Measurements from ENCODE around the gene RND3.

The RND3 gene, protein sequence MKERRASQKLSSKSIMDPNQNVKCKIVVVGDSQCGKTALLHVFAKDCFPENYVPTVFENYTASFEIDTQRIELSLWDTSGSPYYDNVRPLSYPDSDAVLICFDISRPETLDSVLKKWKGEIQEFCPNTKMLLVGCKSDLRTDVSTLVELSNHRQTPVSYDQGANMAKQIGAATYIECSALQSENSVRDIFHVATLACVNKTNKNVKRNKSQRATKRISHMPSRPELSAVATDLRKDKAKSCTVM

DNA sequence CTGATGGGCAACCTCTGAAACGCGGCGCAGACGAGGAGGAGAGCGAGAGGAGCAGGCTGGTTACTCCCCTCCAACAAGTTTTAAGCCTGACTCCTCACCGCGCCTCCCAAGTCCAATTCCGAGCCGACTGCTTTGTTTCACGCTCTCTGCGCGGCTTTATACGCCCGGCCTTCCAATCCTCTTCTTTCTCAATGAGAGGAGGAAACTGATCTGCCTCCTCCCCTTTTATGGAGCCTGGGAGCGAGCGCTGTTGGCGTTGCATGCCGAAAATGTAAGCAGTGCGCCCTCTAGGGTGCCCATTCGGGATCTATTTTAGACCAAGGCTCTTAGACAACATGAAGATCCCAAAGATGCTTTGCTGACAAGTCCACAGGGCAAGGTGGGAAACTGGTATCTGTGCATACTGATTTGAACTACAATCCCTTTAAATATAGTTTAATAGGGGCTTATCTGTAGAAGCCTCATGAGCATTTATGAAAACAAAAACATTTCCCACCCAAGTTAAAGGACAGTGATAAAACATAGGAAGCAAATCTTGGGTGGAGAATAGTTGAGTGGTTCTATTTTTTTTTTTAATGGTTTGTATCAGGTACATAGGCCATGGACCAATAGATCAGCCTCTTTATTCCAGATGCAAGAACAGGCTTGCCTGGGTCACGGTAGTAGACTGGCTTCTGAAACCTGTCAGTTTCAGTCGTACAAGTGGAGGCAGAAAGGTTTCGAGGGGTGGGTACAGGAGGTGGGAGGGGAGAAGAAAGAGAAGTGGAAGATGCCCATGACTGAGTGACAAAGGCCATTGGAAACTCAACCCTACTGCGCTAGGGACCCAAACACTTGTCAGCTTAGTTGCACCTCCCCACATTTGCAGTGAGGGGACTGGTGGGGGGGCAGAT is at the start of gene RND3:
RND3 (minus strand) TSS at position 131 of the 893 bp plus-strand sequence. CDS start 250 bp downstream, outside the sequence.
- peak; percentile 98 for DNase-seq

DNA sequence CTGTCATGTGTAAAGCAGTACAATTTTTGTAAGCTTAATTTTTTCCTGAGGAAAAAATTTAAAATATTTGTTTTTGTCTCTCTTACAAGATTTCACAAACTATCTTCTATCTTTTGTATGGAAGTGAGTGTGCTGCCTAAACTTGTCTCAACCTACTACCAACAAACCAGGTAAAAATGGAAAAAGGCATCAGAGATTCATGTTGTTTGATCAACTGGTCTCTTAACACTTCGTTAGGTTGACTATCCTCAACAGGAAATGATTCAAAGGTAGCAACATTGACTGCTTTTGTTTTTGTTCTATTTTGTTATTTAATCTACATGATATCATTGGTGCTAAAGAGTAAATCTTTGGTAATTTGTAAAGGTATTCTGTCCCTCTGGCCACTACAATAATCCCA is 47.7 kb upstream of the RND3 start:
- no peak for DNase-seq

DNA sequence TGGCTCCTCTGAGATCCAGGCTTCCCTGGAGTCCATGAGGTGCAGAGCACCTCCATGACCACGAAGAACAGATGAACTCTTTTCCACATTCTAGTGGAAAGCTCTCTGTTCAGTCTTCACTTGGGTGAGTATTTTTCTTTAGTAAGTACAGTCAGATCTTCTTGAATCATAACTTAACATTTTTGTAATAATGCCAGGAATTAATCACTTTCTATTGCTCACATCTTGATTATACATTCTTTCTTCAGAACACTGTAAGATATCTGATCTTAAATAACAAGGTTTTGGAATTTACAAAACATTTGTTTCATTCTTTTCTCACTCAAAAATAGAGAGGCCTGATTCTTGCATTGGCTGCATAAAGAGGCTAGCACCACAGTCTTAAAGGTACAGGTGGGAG is 45.4 kb upstream of the RND3 start:
- no peak for DNase-seq

DNA sequence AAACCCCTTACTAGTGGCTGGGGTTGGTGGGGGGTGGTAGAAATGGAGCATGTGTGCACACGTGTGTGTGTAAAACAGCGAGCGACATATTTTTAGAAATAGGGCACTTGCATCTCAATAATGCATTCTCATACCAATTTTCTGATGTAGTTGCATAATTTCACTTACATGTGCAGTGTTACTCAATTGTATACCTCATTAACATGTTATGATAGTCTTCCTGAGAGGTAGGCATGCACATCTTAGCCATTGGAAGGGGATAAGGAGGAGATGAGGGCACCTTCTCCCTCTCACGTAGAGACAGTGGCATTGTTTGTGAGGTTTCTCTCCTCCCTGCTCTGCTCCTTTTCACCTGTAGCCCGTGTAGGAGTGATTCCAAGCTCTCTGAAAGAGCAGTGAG is 44.6 kb upstream of the RND3 start:
- DNase-seq, result no peak

DNA sequence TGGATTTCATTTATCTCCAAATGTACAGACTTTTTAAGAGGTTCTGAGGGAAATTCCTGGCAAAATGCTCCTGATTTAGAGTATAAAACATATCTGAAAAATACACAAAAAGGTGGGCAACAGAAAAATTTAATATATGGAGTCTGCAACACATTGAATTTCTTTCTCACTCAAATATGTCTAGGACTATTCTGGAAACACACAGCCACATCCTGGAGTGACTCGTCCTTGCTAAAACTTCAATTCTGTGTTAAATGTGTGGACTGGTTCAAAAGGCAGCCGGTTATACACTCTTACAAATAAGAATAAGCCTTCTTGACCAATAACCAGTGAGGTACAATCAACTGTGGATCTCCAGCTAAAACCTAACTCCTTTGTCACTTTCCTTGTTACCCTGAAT is 44.1 kb upstream of the RND3 start:
- DNase-seq, result no peak

DNA sequence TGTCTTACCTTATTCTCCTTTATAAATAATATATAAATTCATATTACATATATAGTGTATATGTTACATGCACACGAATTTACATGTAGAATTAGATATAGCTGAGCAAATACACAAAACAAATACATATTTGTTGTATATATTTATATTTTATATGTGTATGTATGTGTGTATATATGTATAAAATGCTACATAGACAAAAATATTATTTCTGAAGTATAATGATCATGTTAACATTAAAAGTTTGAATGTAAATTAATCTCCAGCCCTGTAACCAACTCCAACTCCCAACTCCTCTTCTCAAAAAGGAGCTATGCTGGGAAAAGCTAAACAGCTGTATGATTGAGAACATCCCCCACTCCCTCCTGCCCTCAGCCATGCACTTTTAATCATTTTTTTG is 42.7 kb upstream of the RND3 start:
- no peak for DNase-seq

DNA sequence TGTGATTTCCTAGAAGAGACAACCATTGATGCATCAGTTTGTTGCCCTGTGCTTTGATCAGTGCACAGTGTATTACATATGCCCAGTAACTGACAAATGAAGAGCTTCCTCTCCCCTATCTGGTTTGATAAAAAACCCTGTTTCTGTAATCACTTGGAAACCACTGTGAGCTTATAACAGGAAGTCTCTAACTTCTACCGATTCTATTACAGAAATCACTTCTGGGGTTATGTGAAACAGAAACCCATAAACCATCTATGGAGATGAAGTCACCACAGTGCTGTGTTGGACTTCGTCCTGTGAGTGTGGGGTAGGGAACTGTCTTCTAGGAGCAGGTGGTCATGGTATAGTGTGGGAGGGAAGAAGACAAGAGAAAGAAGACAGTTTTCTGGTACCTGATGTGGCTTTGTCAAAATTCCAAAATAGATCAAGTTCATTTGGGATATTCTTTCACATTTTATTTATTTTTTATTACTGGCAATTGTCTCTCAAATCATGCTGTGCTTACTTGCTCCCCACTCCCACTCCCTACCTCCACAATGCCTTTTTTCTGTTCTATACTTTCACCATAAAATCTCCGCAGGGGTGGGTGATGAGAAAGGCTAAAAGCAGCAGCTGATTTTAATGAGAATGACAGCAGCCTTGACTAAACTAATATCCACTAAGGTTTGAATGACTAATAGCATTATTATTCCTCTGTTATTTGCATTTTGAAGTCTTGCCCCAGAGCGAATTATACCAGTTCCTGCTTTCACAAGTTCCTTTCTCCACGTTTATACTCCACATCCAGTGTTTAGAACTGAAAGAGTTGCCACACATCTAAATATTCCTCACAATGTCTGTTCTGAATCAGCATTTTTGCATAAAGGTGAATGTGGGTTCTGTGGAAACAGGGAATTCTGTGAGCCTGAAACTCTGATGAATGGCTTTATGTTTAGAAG is 41.7 kb upstream of the RND3 start:
- DNase-seq, result peak; percentile 81

DNA sequence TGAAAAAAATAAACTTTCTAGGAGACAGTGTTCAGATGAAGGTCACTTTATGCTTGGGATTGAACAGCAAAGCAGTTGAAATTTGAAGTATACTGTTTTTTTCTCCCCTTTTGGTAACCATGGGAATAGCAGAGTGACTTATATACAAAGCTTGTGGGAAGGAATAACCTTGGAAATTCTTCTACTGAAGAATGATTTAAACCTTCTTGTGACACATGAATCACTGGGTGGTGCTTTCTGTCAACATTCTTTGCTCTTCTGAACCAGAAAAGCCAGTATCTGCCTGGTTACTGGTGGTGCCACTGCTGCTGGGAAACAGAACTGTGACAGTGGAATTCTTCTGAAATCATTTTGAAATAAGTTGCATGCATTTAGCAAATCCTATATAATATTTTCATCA is 39.4 kb upstream of the RND3 start:
- DNase-seq, result no peak

DNA sequence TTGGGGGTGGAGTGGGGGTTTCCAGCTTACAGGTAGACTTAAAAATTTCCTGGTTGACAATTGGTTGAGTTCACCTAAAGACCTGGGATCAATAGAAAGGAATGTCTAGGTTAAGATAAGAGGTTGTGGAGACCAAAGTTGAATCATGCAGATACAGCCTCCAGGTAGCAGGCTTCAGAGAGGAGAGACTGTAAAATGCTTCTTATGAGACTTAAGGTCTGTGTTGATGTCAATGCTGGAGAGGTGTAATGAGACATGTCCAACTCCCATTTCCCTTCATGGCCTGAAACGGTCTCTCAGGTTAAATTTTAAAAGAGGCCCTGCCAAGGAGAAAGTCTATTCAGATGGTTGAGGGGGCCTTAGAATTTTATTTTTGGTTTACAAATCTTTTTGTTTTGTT is 38.5 kb upstream of the RND3 start:
- no peak for DNase-seq

DNA sequence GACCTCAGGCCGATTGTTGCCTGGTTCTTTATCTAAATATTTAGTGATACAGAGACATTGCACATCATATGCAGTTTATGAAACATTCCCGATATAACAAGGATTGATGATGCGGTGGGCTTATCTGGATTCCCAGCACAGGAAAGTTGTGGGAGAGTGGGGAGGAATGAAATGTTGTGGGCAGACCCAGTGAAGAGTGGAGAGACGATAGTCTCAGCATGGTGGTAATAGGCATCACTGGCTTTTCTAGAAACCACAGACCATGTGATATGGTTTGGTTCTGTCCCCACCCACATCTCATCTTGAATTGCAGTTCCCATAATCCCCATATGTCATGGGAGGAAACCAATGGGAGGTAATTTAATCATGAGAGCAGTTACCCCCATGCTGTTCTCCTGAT is 34.8 kb upstream of the RND3 start:
- no peak for DNase-seq

DNA sequence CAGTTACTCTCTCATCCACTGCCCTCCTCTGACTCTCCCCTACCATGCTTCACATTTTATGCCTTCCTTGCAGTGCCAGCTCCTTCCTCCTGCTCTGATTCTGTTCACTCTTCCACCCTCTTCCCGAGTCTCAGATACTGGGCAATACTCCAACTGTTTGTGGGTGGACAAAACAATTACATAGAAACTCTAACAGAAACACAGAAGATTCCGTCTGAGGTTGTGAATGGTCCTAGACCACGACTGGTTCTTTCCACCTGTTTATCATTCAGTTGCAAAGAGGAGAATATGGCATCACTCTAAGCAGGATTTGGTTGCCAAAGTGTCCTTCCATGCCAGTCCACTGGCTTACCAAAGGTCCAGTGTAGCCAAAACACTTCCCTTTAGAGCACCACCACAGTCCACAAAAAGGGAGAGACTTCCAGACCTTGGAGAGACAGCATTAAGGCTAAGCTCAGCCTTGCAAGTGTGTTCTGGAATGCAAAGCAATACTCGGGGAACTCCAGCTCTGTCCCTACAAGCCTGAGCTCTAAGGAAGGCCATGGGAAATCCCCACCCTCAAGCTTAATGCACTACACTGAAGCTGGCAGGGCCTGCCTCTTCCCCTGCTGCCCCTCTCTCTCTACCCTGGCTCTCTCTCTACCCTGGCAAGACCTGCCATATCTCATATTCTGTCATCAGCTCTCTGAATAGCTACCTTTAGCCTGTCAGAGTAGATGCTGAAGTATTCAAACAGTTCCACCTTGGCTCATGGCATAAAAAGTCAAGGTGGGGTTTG is 33.6 kb upstream of the RND3 start:
- DNase-seq, result no peak

DNA sequence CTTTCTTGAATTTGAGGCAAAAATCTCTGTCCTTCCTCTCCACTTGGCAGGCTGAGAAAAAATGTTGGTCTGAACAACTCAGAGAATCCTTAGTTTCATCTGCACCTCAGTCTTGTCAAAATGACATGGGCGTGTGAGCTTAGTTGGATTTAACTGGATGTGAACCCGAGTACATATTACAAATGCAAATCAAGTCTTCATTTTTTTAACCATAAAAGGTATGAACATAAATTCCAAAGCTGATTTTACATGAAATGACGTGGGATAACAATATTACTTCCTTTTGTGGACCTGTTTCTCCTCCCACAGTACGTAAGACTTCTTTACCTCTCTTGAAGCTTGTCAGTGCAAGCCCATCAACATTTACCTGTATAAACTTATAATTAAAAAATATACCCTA is 32.6 kb upstream of the RND3 start:
- DNase-seq, result no peak

DNA sequence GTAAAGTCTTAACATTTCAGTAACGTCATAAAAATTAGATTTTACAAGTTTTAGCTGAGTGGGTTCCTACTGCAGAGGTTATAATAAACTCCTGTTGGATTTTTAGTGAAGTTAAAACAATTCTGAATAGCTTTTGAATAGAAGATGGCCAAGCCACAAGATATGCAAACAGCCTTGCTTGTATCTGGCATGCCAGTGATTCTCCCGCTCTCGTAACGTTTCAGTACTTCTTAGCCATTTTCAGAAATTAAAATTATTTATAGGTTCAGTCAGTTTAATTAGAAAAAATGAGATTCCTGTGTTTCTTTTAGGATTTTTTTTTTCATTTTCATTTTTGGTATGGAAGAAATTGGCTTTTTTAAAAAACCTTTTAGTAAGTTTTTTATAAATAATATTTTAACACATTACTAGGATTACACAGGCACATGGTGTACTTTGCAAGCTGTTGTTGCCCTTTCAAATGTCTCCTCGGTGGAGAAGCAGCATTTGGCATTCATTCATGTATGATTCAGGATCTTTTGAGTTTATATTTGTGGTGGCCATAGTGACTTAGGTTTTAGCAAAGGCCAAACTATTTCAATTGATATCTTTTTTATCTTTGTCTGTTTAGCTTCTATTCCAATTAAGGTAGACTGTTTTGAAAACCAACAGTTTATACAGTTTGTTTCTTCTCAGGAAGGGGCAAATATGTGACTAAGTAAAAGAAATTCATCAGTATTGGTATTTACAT is 30.6 kb upstream of the RND3 start:
- DNase-seq, result no peak

DNA sequence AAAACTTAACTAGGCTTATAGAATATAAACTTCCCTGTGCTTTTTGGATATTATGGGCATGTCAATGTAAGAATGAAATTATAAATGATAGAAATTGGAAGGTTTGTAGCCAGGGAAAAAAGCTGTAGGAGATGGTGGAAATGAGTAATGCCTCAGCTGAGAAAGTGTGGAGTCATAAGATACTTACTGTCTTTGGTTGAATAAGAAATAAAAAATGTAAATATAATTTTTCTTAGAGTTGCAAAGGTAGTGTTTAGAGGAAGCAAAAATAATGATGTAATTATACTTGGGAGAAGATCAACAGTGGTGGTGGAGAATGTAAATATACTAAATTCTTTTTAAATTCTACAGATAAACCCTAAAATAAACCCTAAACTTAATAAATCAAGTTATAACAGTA is 26.2 kb upstream of the RND3 start:
- no peak for DNase-seq

DNA sequence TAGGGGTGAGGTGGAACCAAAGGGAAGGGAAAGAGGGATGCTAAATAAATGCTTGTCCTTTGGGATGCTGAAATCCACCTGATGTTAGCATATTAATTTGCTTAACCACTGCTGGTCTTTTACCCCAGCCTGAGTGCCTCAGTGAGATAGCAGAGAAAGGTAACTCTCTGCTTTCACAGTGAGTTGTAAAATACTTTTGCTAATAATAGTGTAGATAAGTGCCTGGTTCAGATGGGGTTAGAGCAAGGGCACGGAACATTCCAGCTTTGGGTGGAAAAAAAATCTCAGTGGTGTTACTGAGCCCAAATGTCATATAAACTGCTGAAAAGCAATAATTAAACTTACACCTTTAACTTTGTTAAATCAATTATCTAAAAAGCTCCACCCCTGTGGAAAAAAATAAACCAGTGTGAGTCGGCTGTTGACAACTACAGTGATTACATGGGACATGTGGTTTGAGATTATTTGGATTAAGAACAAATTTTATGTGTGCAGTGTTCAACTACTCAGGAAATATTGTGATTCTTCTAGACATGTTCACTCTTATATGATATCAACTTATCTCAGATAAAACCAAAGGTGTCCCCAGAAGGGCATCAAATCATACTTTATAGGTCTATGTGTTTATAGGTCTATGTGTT is 21.1 kb upstream of the RND3 start:
- no peak for DNase-seq

DNA sequence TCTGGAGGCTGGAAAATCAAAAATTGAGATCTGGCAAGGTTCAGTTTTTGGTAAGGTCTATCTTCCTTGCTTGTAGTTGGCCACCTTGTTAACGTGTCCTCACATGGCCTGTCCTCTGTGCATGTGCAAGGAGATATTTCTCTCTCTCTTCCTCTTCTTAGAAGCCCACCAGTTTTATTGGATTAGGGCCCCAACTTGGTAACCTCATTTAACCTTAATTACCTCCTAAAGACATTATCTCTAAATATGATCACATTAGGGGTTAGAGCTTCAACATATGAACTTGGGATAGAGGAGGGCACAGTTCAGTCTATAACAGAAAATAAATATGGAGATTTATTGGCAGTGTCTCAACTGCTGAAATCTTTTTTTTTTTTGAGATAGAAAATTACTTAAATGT is 19.6 kb upstream of the RND3 start:
- no peak for DNase-seq

DNA sequence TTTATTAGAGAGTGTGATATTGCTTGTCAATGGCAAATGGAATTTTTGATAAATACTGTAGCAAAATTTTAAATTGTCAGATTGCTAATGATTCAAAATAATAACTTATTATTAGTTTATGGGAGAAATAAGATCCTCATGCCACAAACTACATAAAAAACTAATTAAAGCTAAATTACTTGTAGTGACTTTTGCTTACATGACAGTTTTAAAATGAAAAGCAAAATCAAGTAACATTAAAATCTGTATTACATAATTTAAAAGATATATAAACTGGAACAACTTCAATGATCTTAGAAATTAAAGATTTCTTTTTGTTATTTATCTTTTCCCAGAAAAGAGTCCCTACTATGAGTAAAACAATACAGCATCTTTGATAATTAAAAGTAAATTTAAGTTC is 17.7 kb upstream of the RND3 start:
- DNase-seq, result no peak

DNA sequence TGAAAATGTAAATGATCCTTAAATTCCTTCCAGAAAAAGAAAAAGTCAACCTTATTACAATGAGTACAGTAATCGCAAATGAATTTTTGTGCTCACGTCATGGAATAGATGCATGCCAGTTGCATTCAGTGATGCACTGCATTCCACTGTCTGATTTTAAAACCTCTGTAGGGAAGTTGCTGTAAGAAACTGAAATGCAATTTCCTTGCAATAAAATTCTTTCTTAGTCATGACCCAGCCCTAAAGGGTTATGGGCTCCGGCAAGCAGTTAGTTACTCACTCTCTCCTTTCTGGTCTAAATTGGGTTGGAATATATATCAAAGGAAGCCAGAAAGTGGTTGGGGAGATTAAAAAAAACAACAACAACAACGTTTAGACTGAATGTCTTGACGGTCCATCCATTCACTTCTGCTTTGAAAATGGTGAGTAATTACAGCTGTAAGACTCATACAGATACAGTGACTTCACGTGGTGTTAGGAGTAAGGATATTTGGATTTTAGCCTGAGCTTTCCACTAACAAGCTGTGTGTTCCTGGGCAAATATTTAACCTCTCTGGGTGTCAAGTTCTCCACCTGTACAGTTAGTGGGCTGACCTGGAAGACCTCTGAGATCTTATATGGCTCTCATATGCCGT is 8.6 kb upstream of the RND3 start:
- DNase-seq, result no peak

DNA sequence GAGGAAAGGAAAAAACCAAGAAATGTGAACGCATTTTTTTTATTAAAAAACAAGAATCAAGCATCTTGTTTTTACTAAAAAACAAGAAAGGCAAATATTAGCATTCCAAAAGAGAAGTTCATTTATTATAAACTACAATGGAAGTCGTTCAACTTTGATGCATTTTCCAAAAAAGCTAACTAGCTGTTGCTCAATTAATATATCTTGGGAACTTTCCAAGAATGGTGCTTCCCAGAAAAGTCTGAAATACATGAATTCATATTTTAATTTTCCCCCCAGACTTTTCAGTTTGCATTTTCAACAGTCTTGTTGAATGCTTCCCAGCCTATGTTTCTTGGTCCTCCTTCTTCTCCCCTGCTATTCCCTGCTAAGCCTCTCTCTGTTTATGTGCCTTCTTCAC is 7.5 kb upstream of the RND3 start:
- DNase-seq, result no peak

DNA sequence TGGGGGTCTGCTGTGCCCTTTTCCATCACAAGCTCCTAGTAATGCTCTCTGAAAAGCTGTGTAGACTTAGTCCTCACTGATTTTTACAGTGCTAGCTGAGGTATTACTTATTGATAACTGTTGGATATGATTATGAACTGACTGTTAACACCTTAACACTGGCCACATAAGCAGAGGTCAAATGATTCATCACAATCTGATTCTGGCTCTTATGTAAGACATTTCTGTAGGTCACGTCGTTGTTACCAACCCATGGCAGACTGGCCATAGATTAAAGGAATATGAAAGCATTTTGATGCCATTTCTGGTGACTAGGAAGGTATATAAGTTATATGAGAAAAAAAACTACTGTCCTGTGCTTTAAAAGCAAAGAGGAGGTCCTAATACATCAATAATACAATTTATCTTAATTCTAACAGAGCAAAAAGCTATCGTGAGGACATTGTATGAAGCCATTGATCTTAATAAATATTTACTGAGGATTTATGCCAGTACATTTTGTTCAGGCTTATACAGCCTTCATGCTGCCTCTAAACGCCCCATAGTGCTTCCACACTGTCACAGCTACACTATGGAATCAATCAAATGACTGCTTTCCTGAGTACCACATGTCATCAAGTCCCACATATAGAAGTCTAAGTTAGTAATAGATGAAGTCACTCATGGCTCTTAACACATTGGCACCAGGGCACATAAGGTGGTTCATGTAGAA is 6.9 kb upstream of the RND3 start:
- DNase-seq, result no peak

All from NCI-H526 treated with DMSO at 0.1 percent for 48 hours (cell line).